ENCODE data around the gene EHBP1.

Gene EHBP1

GRCh38 chr2:63059793-63060471, 354.4 kb downstream of the EHBP1 start:
- no peaks in the 10 kb centered on the region for H3K36me3 Mint-ChIP-seq (ENCODE audit: low read depth)
- H3K4me1 Mint-ChIP-seq, result peaks cover 31% of the 10 kb centered on the region
- DNase-seq, result peak; percentile 30
- peaks cover 99% of the 10 kb centered on the region for H3K27me3 Mint-ChIP-seq (ENCODE audit: low read depth, poor library complexity)
- H3K4me3 Mint-ChIP-seq, result peak overlapping the region; percentile 31
- H3K27ac Mint-ChIP-seq, result no peak overlapping the region
- peaks cover 9% of the 10 kb centered on the region for H3K9me3 Mint-ChIP-seq
- no peak for TF ChIP-seq CTCF (IDR thresholded peaks at IDR 0.05)

GRCh38 chr2:63060472-63060991, 355.0 kb downstream of the EHBP1 start:
- no peak for DNase-seq
- Mint-ChIP-seq H3K4me1 (peaks cover 31% of the 10 kb centered on the region), H3K4me3 (no peak overlapping the region), H3K9me3 (peaks cover 9% of the 10 kb centered on the region), H3K27ac (no peak overlapping the region), H3K27me3 (ENCODE audit: low read depth, poor library complexity) (peaks cover 98% of the 10 kb centered on the region), H3K36me3 (ENCODE audit: low read depth) (no peaks in the 10 kb centered on the region)
- no peak for TF ChIP-seq CTCF (IDR thresholded peaks at IDR 0.05)

DNA sequence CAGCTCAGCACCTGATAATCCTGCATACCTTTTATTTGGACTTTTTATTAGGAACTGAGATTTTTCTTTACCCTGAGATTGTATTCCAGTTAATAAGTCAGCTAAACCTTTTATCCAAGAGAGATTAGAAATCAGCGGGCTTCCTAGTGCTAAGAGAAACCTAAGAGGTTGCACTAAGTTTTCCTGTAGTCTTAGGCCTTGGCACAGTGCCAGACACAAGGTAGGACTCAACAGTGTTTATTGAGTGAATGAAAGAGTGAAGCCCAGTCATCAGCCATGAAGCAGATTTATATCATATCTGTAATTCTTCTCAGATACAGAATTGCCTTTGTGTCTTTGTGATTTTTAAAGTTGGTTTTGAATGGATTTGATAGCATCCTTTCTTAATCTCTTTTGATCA, 358.7 kb downstream of the EHBP1 start:
- peaks cover 4% of the 10 kb centered on the region for H3K9me3 Mint-ChIP-seq
- no peaks in the 10 kb centered on the region for H3K36me3 Mint-ChIP-seq (ENCODE audit: low read depth)
- TF ChIP-seq CTCF (IDR thresholded peaks at IDR 0.05), result no peak
- H3K27ac Mint-ChIP-seq, result no peak overlapping the region
- peaks cover 91% of the 10 kb centered on the region for H3K27me3 Mint-ChIP-seq (ENCODE audit: low read depth, poor library complexity)
- H3K4me3 Mint-ChIP-seq, result no peak overlapping the region
- peaks cover 4% of the 10 kb centered on the region for H3K4me1 Mint-ChIP-seq
- DNase-seq, result no peak

GRCh38 chr2:63064661-63065060, 359.1 kb downstream of the EHBP1 start:
- peaks cover 87% of the 10 kb centered on the region for H3K27me3 Mint-ChIP-seq (ENCODE audit: low read depth, poor library complexity)
- no peak for DNase-seq
- peaks cover 4% of the 10 kb centered on the region for H3K4me1 Mint-ChIP-seq
- H3K4me3 Mint-ChIP-seq, result no peak overlapping the region
- H3K36me3 Mint-ChIP-seq (ENCODE audit: low read depth), result no peaks in the 10 kb centered on the region
- H3K9me3 Mint-ChIP-seq, result peaks cover 4% of the 10 kb centered on the region
- no peak overlapping the region for H3K27ac Mint-ChIP-seq
- no peak for TF ChIP-seq CTCF (IDR thresholded peaks at IDR 0.05)

GRCh38 chr2:63066265-63066664, 360.8 kb downstream of the EHBP1 start:
- no peak for DNase-seq
- no peaks in the 10 kb centered on the region for H3K4me1 Mint-ChIP-seq
- H3K27ac Mint-ChIP-seq, result no peak overlapping the region
- no peaks in the 10 kb centered on the region for H3K36me3 Mint-ChIP-seq (ENCODE audit: low read depth)
- TF ChIP-seq CTCF (IDR thresholded peaks at IDR 0.05), result no peak
- H3K27me3 Mint-ChIP-seq (ENCODE audit: low read depth, poor library complexity), result peaks cover 71% of the 10 kb centered on the region
- H3K9me3 Mint-ChIP-seq, result no peaks in the 10 kb centered on the region
- no peak overlapping the region for H3K4me3 Mint-ChIP-seq

DNA sequence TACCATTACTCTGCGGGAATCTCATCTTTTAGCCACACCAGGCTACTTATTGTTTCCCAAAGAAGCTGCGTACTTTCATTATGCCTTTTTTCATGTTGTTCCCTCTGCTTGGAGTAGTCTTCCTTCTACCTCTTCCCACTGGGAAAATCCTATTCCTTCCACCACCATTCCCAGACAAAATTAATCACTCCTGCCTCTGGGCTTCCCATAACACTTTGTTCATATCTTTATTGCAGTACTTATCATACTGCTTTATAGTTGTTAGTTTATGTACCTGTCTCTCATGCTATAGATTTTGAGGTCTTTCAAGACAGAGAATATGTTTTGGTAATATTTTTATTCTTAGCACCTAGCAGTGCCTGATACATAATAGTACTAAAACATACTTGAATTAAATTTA, 361.3 kb downstream of the EHBP1 start:
- no peak for DNase-seq
- TF ChIP-seq CTCF (IDR thresholded peaks at IDR 0.05), result no peak
- Mint-ChIP-seq H3K4me1 (no peaks in the 10 kb centered on the region), H3K27ac (no peak overlapping the region), H3K9me3 (no peaks in the 10 kb centered on the region), H3K36me3 (ENCODE audit: low read depth) (no peaks in the 10 kb centered on the region), H3K4me3 (no peak overlapping the region), H3K27me3 (ENCODE audit: low read depth, poor library complexity) (peaks cover 65% of the 10 kb centered on the region)
